NB4 (cell line): ENCODE data around the gene RBM47.

Source experiments
- DNase-seq: peaks from one replicate; pipeline ENCODE4 v3.0.0; 2010; ENCODE audit warnings: low read depth
- H3K4me3 ChIP-seq: one replicate; pipeline ENCODE4 v1.5.1; 2011; ENCODE audit warnings: mild to moderate bottlenecking, low read depth, low read length, moderate library complexity
- MYC ChIP-seq: IDR thresholded peaks from 2 replicates; pipeline ENCODE4 v1.6.1; 2011; ENCODE audit warnings: low read depth, low read length
- POLR2A ChIP-seq: IDR thresholded peaks from 2 replicates; pipeline ENCODE4 v1.6.1; 2011; ENCODE audit warnings: mild to moderate bottlenecking; ENCODE audit not compliant: insufficient read length; ENCODE audit errors: extremely low read depth
- TF ChIP-seq, protein P1 (sequence below): IDR thresholded peaks from 2 replicates; pipeline ENCODE4 v1.6.1; 2011; ENCODE audit warnings: low read depth, low read length
- TF ChIP-seq, protein P2 (sequence below): IDR thresholded peaks from one replicate; pipeline ENCODE4 v1.5.1; 2012; ENCODE audit warnings: low read depth, low read length

Gene RBM47

DNA sequence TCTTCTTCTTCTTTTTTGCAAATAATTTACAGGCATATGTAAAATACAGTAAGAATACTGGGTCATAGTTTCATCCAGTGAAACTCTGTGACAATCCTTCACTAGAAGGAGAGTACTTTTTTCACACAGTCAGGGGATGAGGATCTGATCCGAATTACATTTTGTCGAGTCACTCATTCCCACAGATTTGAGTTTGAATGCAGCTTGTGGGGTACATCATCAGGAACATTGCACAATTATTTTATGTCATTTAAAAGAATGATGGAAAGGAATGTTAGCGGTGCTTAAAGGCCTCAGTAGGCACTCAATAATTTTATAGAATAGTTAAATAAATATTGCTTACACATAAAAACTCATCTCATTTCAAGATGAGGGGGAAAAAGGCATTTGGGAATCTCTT is 205.9 kb downstream of the RBM47 start:
- H3K4me3 ChIP-seq, result no peak overlapping the region
- DNase-seq, result no peak
- TF ChIP-seq POLR2A, result no peak
- TF ChIP-seq, protein P1, sequence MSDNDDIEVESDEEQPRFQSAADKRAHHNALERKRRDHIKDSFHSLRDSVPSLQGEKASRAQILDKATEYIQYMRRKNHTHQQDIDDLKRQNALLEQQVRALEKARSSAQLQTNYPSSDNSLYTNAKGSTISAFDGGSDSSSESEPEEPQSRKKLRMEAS, result no peak

DNA sequence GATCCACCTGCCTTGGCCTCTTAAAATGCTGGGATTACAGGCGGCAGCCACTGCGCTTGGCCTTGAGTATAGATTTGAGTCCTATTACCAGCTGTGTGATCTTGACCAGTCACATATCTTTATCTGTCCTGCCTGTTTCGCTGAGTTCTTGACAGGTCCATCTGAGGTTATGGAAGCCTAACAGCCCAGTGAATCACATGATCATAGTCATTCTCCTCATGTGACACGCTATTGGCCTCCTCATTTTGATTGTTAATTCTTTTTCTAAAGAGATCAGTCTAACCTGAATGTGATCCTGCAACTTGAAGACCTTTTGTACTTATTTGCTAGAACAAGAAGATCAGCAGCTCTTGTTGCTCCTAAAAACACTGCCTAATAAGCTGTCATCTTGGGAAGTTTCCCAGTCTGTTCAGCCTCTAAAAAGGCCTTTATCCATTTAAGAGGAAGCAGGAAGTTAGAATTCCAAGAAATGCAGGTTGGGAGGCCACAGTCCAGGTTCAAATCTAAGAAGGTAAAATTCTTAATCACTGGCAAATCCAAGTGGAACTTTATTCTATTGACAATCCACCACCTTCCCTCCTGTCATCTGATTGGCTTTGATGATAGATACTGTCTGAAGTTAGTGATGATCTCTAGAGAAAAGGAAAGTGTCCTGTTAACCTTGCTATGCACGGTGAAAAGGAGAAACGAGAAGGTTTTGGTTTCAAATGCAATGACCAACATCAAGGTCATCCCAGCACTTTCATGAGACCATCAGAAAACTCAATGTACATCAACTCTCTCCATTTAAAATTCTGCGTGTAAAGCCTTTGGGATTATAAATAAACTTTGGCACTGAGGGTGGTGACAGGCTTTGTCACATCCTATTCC is 207.6 kb downstream of the RBM47 start:
- H3K4me3 ChIP-seq, result no peak overlapping the region
- DNase-seq, result no peak
- no peak for TF ChIP-seq POLR2A
- TF ChIP-seq, protein P2, sequence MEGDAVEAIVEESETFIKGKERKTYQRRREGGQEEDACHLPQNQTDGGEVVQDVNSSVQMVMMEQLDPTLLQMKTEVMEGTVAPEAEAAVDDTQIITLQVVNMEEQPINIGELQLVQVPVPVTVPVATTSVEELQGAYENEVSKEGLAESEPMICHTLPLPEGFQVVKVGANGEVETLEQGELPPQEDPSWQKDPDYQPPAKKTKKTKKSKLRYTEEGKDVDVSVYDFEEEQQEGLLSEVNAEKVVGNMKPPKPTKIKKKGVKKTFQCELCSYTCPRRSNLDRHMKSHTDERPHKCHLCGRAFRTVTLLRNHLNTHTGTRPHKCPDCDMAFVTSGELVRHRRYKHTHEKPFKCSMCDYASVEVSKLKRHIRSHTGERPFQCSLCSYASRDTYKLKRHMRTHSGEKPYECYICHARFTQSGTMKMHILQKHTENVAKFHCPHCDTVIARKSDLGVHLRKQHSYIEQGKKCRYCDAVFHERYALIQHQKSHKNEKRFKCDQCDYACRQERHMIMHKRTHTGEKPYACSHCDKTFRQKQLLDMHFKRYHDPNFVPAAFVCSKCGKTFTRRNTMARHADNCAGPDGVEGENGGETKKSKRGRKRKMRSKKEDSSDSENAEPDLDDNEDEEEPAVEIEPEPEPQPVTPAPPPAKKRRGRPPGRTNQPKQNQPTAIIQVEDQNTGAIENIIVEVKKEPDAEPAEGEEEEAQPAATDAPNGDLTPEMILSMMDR, result no peak
- TF ChIP-seq MYC, result no peak
- TF ChIP-seq, protein P1, result no peak

DNA sequence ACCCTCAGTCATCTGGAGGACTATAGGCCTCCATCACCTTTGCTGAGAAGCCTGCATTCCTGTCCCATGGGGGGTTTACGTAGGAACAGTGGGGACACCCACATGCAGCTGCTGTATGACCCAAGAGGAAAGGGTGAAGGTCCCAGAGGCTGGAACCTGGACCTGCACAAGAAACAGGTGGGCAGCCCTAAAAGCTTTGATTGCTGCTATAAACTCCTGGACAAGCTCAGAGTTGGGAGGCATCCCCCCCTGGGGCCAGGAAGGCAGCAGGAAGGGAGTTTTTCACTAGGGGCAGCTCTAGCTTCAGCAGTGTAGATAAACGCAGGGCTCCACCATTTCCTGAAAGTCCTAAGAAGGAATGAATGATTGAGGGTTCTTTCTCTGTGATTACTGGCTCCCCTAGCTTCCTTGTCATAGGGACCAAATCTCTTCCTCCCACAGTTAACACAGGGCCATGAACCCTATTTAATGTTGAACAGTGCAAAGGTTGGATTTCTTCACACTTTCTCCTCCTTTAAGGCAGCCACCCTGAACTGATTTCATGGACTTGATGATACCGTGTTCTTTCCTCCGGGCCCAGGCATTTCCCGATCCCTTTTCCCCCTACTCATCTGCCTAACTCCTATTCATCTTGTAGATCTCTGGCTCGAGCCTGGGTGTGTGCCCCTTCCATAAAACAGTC is 210.3 kb downstream of the RBM47 start:
- no peak for DNase-seq
- TF ChIP-seq, protein P2, result no peak
- TF ChIP-seq, protein P1, result no peak
- TF ChIP-seq MYC (no peak), POLR2A (no peak)
- no peak overlapping the region for H3K4me3 ChIP-seq

DNA sequence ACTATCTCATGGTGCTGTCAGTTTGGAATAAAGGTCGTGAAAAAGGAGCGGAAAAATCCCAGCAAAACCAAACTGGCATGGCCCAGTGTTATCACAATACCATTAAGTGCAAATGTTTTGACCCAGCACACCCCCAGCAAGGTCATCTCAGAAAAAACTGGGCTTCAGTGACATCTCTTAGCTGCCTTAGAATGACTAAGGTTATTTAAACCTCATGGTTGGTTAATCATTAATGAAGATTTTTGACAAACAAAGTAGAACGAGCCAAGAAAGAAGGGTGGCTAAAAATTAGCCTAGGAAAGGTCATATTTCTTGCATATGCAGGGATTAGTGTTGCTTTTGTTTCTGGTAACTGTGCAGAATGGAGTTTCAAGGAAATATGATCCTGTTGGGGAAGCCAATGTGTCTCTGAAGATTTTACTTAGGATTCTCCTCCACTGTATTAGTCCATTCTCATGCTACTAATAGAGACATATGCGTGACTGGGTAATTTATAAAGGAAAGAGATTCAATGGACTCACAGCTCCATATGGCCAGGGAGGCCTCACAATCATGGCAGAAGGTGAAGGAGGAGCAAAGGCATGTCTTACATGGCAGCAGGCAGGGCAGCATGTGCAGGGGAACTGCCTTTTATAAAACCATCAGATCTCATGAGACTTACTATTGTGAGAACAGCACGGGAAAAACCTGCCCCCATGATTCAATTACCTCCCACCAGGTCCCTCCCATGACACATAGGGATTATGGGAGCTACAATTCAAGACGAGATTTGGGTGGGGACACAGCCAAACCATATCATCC is 211.0 kb downstream of the RBM47 start:
- H3K4me3 ChIP-seq, result no peak overlapping the region
- TF ChIP-seq POLR2A (no peak), MYC (no peak)
- TF ChIP-seq, protein P1, result no peak
- TF ChIP-seq, protein P2, result no peak
- no peak for DNase-seq

DNA sequence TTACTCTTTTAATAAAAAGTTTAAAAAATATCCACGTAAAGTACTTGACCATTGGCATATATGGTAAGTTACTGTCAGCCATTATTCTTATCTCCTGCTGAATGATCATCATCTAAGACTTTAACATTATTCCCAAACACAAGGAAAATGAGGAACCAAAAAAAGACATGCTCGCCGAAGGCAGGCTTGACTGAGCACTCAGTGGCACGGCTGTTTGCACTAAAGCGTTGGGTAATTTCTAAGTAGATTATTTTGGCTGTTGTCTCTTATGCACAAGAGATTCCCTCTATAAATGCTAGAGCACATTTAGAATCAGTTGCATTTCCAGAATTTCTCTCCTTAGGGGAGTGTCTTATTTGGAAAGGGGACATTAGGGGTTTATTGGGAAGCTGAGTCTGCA is 211.7 kb downstream of the RBM47 start:
- DNase-seq, result no peak
- TF ChIP-seq MYC (no peak), POLR2A (no peak)
- TF ChIP-seq, protein P2, result no peak
- TF ChIP-seq, protein P1, result no peak
- H3K4me3 ChIP-seq, result no peak overlapping the region
